ENCODE measurements around the gene PBRM1. TPM values are rescaled to one million over a fixed set of nuclear protein-coding genes. Genes with fewer than 3 reads are reported as not detected.
A peak's percentile ranks its signal among the peaks of the same experiment; 100 is the strongest.

PBRM1 gene
- total RNA-seq, 1 donor from 2014 or later = 67.1 TPM

DNA sequence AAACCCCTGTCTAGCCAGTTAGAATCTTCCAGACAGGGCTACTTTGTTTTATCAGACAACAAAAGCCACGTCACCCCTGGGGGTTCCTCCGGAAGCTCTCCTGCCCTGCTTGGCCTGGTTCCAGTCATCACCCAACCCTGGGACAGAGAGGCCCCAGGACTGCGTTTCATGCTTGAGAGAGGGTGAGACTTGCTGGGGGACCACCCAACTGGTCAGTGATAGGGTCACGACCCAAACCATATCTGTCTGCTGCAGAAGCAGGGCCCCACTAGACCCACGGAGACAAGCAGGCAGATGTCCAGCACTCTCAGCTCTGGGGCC lies 153.2 kb downstream of the PBRM1 start:
- TF ChIP-seq, protein P1, sequence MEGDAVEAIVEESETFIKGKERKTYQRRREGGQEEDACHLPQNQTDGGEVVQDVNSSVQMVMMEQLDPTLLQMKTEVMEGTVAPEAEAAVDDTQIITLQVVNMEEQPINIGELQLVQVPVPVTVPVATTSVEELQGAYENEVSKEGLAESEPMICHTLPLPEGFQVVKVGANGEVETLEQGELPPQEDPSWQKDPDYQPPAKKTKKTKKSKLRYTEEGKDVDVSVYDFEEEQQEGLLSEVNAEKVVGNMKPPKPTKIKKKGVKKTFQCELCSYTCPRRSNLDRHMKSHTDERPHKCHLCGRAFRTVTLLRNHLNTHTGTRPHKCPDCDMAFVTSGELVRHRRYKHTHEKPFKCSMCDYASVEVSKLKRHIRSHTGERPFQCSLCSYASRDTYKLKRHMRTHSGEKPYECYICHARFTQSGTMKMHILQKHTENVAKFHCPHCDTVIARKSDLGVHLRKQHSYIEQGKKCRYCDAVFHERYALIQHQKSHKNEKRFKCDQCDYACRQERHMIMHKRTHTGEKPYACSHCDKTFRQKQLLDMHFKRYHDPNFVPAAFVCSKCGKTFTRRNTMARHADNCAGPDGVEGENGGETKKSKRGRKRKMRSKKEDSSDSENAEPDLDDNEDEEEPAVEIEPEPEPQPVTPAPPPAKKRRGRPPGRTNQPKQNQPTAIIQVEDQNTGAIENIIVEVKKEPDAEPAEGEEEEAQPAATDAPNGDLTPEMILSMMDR (IDR thresholded peaks at IDR 0.05) = no peak
- intact Hi-C loops (cut with DNase I) = no loop called here
- peak; percentile 56 for DNase-seq
- Histone ChIP-seq H3K9me3 (no peaks in the 10 kb centered on the region), H3K4me3 (peak overlapping the region; percentile 67), H3K27me3 (no peaks in the 10 kb centered on the region), H3K4me1 (peaks cover 46% of the 10 kb centered on the region), H3K36me3 (peaks cover 8% of the 10 kb centered on the region), H3K27ac (peak overlapping the region; percentile 2)
- ATAC-seq = no peak

DNA sequence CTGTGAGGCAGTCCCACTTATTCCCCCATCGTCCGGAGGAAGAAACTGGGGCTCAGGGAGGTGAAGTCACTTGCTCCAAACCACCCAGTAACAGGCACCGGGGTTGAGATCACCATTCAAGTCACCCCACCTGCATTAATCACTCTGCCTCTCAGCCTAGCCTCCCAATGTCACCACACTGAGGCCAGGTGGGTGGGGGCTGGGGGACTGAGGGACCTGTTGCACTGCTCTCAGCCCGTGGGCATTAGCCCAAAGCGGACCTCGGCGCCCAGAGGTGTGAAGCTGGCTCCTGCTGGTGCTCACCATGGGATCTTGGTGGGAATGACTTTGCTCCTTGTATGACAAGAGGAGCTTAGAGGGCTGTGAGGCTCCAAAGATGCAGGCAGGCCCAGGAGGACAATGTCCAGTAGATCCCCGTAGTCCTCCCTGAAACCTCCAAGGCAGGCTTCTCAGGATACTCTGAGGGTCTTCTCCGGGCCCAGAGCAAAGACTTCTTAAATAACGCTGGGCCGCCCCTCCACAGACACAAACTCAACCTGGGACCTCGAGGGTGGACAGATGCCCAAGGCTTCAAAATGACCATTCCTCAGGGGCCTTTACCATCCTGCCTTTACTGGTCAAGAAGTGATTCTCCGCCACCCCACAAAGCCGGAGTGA lies 153.7 kb downstream of the PBRM1 start:
- TF ChIP-seq, protein P1 (IDR thresholded peaks at IDR 0.05) = no peak
- H3K4me1 ChIP-seq = peaks cover 47% of the 10 kb centered on the region

DNA sequence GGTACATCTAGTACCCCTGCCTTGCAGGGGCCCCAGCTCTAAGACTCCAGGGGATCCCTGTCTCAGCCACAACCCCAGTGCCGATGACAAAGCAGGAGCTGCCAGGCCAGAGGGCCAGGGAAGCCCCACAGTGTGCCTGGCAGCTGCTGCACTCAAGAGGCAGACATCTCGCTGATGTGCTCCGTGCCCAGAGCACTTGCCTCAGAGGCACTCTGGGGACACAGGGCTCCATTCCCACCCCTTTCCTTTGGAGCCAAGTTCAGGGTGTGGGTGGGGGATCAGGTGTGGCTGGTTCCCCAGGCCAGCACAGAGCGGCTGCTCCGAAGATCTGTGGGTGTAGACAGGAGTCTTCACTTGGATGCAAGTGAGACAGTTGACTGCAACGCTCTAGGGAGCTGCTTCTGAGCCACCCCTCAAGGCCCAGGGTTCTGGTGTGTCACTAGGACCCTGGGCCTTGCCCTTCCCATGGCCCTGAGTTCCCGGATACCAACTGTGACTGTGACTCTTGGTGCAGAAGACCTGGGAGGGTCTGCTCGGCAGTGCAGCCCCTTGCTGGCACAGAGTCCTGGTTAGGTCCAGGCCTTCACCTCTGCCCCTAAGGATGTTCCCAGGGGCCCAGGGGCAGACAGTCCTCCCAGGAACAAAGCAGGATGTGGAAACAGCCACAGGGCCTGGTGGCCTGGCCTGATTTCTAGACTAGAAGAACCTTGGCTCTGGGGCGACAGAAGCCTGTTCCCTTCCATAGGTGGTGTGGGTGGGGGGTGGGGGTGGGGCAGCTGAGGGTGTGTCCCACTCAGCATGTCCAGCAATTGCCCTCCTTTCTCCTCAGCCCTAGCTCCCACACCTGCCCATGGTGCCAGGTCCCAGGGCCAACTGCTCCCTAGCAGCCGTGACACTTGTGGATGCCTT lies 154.5 kb downstream of the PBRM1 start:
- DNase-seq (peak; percentile 55), ATAC-seq (no peak)
- H3K9me3 ChIP-seq = no peaks in the 10 kb centered on the region
- H3K36me3 ChIP-seq = peaks cover 11% of the 10 kb centered on the region
- no peaks in the 10 kb centered on the region for H3K27me3 ChIP-seq
- H3K4me3 ChIP-seq = peak overlapping the region; percentile 67
- H3K27ac ChIP-seq = peak overlapping the region; percentile 17
- intact Hi-C loops (cut with DNase I) = no loop called here
- H3K4me1 ChIP-seq = peaks cover 55% of the 10 kb centered on the region
- TF ChIP-seq, protein P1 (IDR thresholded peaks at IDR 0.05) = no peak

More for the DNA sequence above, 153.7 kb downstream of the PBRM1 start:
- Histone ChIP-seq H3K4me3 (peak overlapping the region; percentile 67), H3K36me3 (peaks cover 11% of the 10 kb centered on the region), H3K27me3 (no peaks in the 10 kb centered on the region), H3K9me3 (no peaks in the 10 kb centered on the region), H3K27ac (peak overlapping the region; percentile 2)
- peak; percentile 65 for DNase-seq
- intact Hi-C loops (cut with DNase I) = no loop called here
- ATAC-seq = no peak

DNA sequence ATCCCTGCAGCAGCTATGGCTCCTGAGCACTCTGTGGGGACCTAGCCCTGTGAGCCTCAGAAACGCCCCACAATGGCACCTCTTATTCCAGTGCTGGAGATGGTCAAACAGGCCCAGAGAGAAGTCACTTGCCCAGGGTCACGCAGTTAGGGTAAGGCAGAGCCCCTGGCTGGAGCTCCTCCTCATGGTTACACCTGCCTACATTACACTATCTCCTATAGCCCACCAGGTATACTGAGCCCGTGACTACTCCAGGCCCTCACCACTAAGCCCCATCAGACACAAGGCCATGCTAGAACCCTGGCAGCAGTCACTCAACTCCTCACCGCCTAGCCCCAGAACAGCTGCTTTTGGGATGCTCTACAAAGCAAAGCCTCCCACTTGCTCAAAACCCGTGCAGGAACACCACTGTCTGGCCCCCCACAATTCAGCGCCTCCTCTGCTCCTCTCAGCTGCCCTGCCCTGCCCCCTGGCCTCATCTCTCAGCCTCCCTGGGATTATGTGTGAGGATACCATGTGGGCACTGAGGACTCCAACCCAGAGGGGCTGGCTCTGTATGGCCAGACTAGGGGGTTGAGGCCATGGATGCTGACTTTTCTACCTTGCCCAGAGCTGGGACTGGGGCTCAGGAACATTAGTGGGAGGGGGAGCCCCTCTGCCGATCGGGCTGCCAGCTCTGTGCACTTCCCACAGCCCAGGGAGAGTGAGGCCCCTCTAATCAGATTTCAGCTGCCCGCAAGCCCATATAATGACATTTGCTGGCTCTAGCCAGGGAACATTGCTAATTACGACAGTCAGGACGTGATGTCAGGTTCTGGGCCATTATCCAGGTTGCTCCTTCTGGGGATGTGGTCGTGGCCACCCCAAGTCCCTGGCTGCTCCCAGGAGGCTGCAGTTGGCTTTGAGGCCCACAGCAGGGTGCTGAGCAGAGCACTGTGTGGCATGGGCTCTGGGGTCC lies 156.1 kb downstream of the PBRM1 start:
- DNase-seq = peak; percentile 54
- intact Hi-C loops (cut with DNase I) = loop anchor here (10.0 kb wide), 1 partner anchor 55 kb away; no protein-coding TSS in a partner anchor

More for the DNA sequence above, 156.1 kb downstream of the PBRM1 start:
- TF ChIP-seq, protein P1 (IDR thresholded peaks at IDR 0.05) = no peak
- peaks cover 11% of the 10 kb centered on the region for H3K36me3 ChIP-seq
- ATAC-seq = no peak
- H3K4me1 ChIP-seq = peaks cover 64% of the 10 kb centered on the region
- H3K27ac ChIP-seq = peak overlapping the region; percentile 55
- H3K4me3 ChIP-seq = no peak overlapping the region
- no peaks in the 10 kb centered on the region for H3K9me3 ChIP-seq
- H3K27me3 ChIP-seq = no peaks in the 10 kb centered on the region

Data from upper lobe of right lung (tissue), 1 donor.